CD14-positive monocyte (primary cell): ENCODE data around the gene HSPD1. TPM values are rescaled to one million over a fixed set of nuclear protein-coding genes. Genes with fewer than 3 reads are reported as not detected.

ENCODE experiments used
- DNase-seq, 3 donors: peaks; one replicate each; pipeline ENCODE4 v3.0.0-alpha.2; 2011 to 2022
- H2AFZ ChIP-seq: 2 replicates; pipeline ENCODE4 v1.6.0; 2012; ENCODE audit warnings: mild to moderate bottlenecking, low read depth, low read length, inconsistent platforms; ENCODE audit not compliant: insufficient read depth, poor library complexity, severe bottlenecking
- H3K27ac ChIP-seq, 2 donors: 1 replicate in 1 of 2; 2 replicates in 1 of 2; pipeline ENCODE4 v1.5.1; 2012 to 2013; ENCODE audit warnings: low read length in 2 of 2, control low read depth in 1 of 2, inconsistent platforms in 1 of 2, low read depth in 1 of 2, mild to moderate bottlenecking in 1 of 2
- H3K27me3 ChIP-seq, 2 donors: one replicate each; pipeline versions ENCODE4 v1.6.0 to v1.6.1; 2011 to 2013; ENCODE audit warnings: low read length in 2 of 2; ENCODE audit not compliant: control insufficient read depth in 2 of 2, insufficient read depth in 2 of 2
- H3K36me3 ChIP-seq, 2 donors: replicated peaks in 1 of 2; 1 replicate in 1 of 2; 2 replicates in 1 of 2; pipeline versions ENCODE4 v1.5.1 to v1.6.1; 2012 to 2013; ENCODE audit warnings: low read length in 2 of 2, control low read depth in 1 of 2, inconsistent platforms in 1 of 2, mild to moderate bottlenecking in 1 of 2; ENCODE audit not compliant: insufficient read depth in 2 of 2, control insufficient read depth in 1 of 2
- H3K4me1 ChIP-seq, 2 donors: 1 replicate in 1 of 2; 2 replicates in 1 of 2; pipeline versions ENCODE4 v1.5.1 to v1.6.1; 2012 to 2013; ENCODE audit warnings: low read length in 2 of 2, control low read depth in 1 of 2, inconsistent platforms in 1 of 2, mild to moderate bottlenecking in 1 of 2, moderate library complexity in 1 of 2; ENCODE audit not compliant: insufficient read depth in 2 of 2, control insufficient read depth in 1 of 2
- H3K4me2 ChIP-seq: replicated peaks from 2 replicates; pipeline ENCODE3; 2012; ENCODE audit warnings: low read length, moderate library complexity, mild to moderate bottlenecking; ENCODE audit not compliant: poor library complexity, severe bottlenecking; ENCODE audit errors: extremely low read depth
- H3K4me3 ChIP-seq, 3 experiments: fragments of 200-600 bp in 1 of 3; sonication (generic) in 1 of 3; replicated peaks in 1 of 3; 1 replicate in 2 of 3; 2 replicates in 1 of 3; pipeline ENCODE4 v1.5.1; 2011 to 2013; ENCODE audit warnings: low read length in 3 of 3, mild to moderate bottlenecking in 3 of 3, control low read depth in 2 of 3, low read depth in 2 of 3, inconsistent platforms in 1 of 3, moderate library complexity in 1 of 3
- H3K79me2 ChIP-seq: 2 replicates; pipeline ENCODE4 v1.6.0; 2012; ENCODE audit warnings: mild to moderate bottlenecking, control low read depth, inconsistent platforms, low read length, moderate library complexity; ENCODE audit not compliant: insufficient read depth
- H3K9ac ChIP-seq: 2 replicates; pipeline ENCODE4 v1.6.0; 2017; ENCODE audit warnings: low read length, mild to moderate bottlenecking; ENCODE audit not compliant: insufficient read depth, poor library complexity, severe bottlenecking
- H3K9me3 ChIP-seq, 2 donors: replicated peaks in 1 of 2; 1 replicate in 1 of 2; 2 replicates in 1 of 2; pipeline versions ENCODE4 v1.5.1 to v1.6.1; 2012 to 2013; ENCODE audit warnings: low read length in 2 of 2, control low read depth in 1 of 2; ENCODE audit not compliant: control insufficient read depth in 1 of 2, insufficient read depth in 1 of 2
- H4K20me1 ChIP-seq: 2 replicates; pipeline ENCODE4 v1.6.0; 2012; ENCODE audit warnings: mild to moderate bottlenecking, low read length, control low read depth, moderate library complexity; ENCODE audit not compliant: insufficient read depth
- H3K27ac Mint-ChIP-seq, 7 donors: one replicate each; pipeline ENCODE4 v1.8.0; 2020; ENCODE audit warnings: mild to moderate bottlenecking in 7 of 7, mixed read lengths in 7 of 7, moderate library complexity in 6 of 7, inconsistent platforms in 2 of 7
- H3K27me3 Mint-ChIP-seq, 3 donors: one replicate each; pipeline ENCODE4 v1.8.0; 2021 to 2022; ENCODE audit warnings: low read depth in 3 of 3, mild to moderate bottlenecking in 3 of 3, mixed read lengths in 3 of 3, moderate library complexity in 3 of 3, inconsistent platforms in 1 of 3
- H3K36me3 Mint-ChIP-seq, 2 donors: one replicate each; pipeline ENCODE4 v1.8.0; 2020; ENCODE audit warnings: mixed read lengths in 2 of 2, inconsistent platforms in 1 of 2, mild to moderate bottlenecking in 1 of 2
- H3K4me1 Mint-ChIP-seq: one replicate; pipeline ENCODE4 v1.8.0; 2020; ENCODE audit warnings: mild to moderate bottlenecking, mixed read lengths
- H3K4me3 Mint-ChIP-seq, 2 donors: one replicate each; pipeline ENCODE4 v1.8.0; 2020; ENCODE audit warnings: mild to moderate bottlenecking in 2 of 2, mixed read lengths in 2 of 2, moderate library complexity in 1 of 2
- H3K9me3 Mint-ChIP-seq, 7 donors: one replicate each; pipeline ENCODE4 v1.8.0; 2020 to 2022; ENCODE audit warnings: mixed read lengths in 7 of 7, mild to moderate bottlenecking in 6 of 7, moderate library complexity in 6 of 7, inconsistent platforms in 2 of 7
- WGBS: methylation state at CpG from one replicate; pipeline ENCODE4 v1.1.5; 2013; ENCODE audit warnings: missing lambda C conversion rate; ENCODE audit not compliant: insufficient coverage; 5-methylcytosine and 5-hydroxymethylcytosine counted together
- intact Hi-C, 2 donors: fragments of 100-400 bp; cut with micrococcal nuclease; formaldehyde crosslinking; loops; one replicate each; pipeline versions ENCODE4 v1.15.0 to v1.15.1; 2023
- polyA plus RNA-seq, 3 donors: library from polyadenylated mRNA; depleted of rRNA in 1 of 3; unstranded in 2 of 3; stranded (reverse) in 1 of 3; fragments of 300-500 nt in 2 of 3; fragments of >200 nt in 1 of 3; fragmentation: Illumina TruSeq in 2 of 3; gene quantifications; 1 replicate in 2 of 3; 2 replicates in 1 of 3; pipeline ENCODE4 v1.2.3, GENCODE V29; 2012 to 2021
- TF ChIP-seq, protein P1 (sequence below): fragments of 200-600 bp; IDR thresholded peaks from one replicate; pipeline ENCODE4 v1.8.0; 2022; ENCODE audit warnings: antibody characterized with exemption, mild to moderate bottlenecking

HSPD1 gene
- polyA plus RNA-seq, 3 donors = 42.7 to 62.1 (median 44.5) TPM

GRCh38 chr2:197547163-197547900 is 47.7 kb upstream of the HSPD1 start:
- Histone ChIP-seq H3K79me2 (peaks cover 28% of the 10 kb centered on the region), H3K36me3 (peaks cover 76 to 88% of the 10 kb centered on the region in 2 donors), H4K20me1 (peaks cover 60% of the 10 kb centered on the region), H3K27me3 (no peaks in the 10 kb centered on the region), H3K9me3 (no peaks in the 10 kb centered on the region), H3K4me3 (no peak overlapping the region), H2AFZ (no peak overlapping the region), H3K4me2 (no peak overlapping the region), H3K4me1 (no peaks in the 10 kb centered on the region), H3K27ac (peak overlapping the region in 1 of 2 donors; percentile 16), H3K9ac (no peak overlapping the region)
- Mint-ChIP-seq H3K27me3 (no peaks in the 10 kb centered on the region), H3K9me3 (no peaks in the 10 kb centered on the region), H3K4me3 (no peak overlapping the region), H3K4me1 (peaks cover 3% of the 10 kb centered on the region), H3K27ac (peak overlapping the region in 4 of 7 donors; percentile 3 to 67 (median 53)), H3K36me3 (peaks cover 62 to 86% of the 10 kb centered on the region in 2 donors)
- TF ChIP-seq, protein P1, sequence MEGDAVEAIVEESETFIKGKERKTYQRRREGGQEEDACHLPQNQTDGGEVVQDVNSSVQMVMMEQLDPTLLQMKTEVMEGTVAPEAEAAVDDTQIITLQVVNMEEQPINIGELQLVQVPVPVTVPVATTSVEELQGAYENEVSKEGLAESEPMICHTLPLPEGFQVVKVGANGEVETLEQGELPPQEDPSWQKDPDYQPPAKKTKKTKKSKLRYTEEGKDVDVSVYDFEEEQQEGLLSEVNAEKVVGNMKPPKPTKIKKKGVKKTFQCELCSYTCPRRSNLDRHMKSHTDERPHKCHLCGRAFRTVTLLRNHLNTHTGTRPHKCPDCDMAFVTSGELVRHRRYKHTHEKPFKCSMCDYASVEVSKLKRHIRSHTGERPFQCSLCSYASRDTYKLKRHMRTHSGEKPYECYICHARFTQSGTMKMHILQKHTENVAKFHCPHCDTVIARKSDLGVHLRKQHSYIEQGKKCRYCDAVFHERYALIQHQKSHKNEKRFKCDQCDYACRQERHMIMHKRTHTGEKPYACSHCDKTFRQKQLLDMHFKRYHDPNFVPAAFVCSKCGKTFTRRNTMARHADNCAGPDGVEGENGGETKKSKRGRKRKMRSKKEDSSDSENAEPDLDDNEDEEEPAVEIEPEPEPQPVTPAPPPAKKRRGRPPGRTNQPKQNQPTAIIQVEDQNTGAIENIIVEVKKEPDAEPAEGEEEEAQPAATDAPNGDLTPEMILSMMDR = no peak
- DNase-seq = no peak
- 96% methylated on average over 3 of the region's 5 CpGs for WGBS
- intact Hi-C loops = no loop called here

DNA sequence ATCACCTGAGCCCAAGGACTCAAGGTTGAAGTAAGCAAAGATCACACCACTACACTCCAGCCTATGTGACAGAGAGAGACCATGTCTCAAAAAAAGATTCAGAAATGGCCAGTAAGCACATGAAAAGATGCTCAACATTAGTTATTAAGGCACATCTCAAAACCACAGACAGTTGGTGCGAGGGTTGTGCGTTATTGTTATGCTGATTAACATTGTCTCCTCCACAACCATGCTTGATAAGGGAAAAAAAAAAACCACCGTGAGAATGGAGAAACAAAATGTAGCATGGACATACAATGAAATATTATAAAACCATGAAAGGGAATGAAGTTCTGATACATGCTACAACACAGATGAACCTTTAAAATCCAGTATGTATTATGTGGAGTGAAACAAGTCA is 43.6 kb upstream of the HSPD1 start:
- DNase-seq = no peak
- Mint-ChIP-seq H3K36me3 (peaks cover 68 to 83% of the 10 kb centered on the region in 2 donors), H3K27me3 (no peaks in the 10 kb centered on the region), H3K27ac (no peak overlapping the region), H3K4me3 (no peak overlapping the region), H3K9me3 (no peaks in the 10 kb centered on the region), H3K4me1 (no peaks in the 10 kb centered on the region)
- H3K9ac ChIP-seq = no peak overlapping the region
- H3K27ac ChIP-seq = no peak overlapping the region
- H3K9me3 ChIP-seq = no peaks in the 10 kb centered on the region
- H3K4me1 ChIP-seq = no peaks in the 10 kb centered on the region
- peaks cover 72% of the 10 kb centered on the region for H4K20me1 ChIP-seq
- H3K27me3 ChIP-seq = no peaks in the 10 kb centered on the region
- TF ChIP-seq, protein P1 = no peak
- intact Hi-C loops = no loop called here
- no peak overlapping the region for H3K4me2 ChIP-seq
- peaks cover 77 to 88% of the 10 kb centered on the region in 2 donors for H3K36me3 ChIP-seq
- WGBS = no CpG with 5 or more reads among the region's 3 CpGs
- H3K4me3 ChIP-seq = no peak overlapping the region
- peaks cover 57% of the 10 kb centered on the region for H3K79me2 ChIP-seq
- no peak overlapping the region for H2AFZ ChIP-seq
